Measurements from ENCODE around the gene SLIT3.

The SLIT3 gene

GRCh38 chr5:168903061-168903460 lies 397.9 kb downstream of the SLIT3 start:
- TF ChIP-seq, protein P1, sequence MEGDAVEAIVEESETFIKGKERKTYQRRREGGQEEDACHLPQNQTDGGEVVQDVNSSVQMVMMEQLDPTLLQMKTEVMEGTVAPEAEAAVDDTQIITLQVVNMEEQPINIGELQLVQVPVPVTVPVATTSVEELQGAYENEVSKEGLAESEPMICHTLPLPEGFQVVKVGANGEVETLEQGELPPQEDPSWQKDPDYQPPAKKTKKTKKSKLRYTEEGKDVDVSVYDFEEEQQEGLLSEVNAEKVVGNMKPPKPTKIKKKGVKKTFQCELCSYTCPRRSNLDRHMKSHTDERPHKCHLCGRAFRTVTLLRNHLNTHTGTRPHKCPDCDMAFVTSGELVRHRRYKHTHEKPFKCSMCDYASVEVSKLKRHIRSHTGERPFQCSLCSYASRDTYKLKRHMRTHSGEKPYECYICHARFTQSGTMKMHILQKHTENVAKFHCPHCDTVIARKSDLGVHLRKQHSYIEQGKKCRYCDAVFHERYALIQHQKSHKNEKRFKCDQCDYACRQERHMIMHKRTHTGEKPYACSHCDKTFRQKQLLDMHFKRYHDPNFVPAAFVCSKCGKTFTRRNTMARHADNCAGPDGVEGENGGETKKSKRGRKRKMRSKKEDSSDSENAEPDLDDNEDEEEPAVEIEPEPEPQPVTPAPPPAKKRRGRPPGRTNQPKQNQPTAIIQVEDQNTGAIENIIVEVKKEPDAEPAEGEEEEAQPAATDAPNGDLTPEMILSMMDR (IDR thresholded peaks at IDR 0.05; ENCODE audit: low read depth, low read length, poor library complexity, severe bottlenecking), result no peak
- TF ChIP-seq EZH2phosphoT487 (IDR thresholded peaks at IDR 0.05; ENCODE audit: borderline replicate concordance, low read length), result no peak
- Histone ChIP-seq H3F3A (ENCODE audit: control insufficient read depth, insufficient read depth) (no peaks in the 10 kb centered on the region), H4K20me1 (ENCODE audit: control insufficient read depth, insufficient read depth, low read depth, low read length) (no peaks in the 10 kb centered on the region), H3K27me3 (ENCODE audit: control insufficient read depth, low read length) (peaks cover 4% of the 10 kb centered on the region; the same call in 1 of the 2 replicates), H3K27ac (ENCODE audit: low read depth, low read length) (no peak overlapping the region), H3K79me2 (ENCODE audit: control insufficient read depth, low read length) (no peaks in the 10 kb centered on the region), H3K4me1 (ENCODE audit: control insufficient read depth, low read length) (no peaks in the 10 kb centered on the region), H3K4me2 (ENCODE audit: low read length) (no peak overlapping the region), H3K9me3 (ENCODE audit: control insufficient read depth, insufficient read depth, low read length) (no peaks in the 10 kb centered on the region), H3K9me2 (replicated peaks; ENCODE audit: control insufficient read depth, low read length) (no peaks in the 10 kb centered on the region), H3K36me3 (ENCODE audit: control insufficient read depth, low read length) (no peaks in the 10 kb centered on the region), H3K4me3 (ENCODE audit: low read length) (no peak overlapping the region)

- H3K79me2 ChIP-seq (ENCODE audit: control insufficient read depth, low read length), result no peaks in the 10 kb centered on the region
- H4K20me1 ChIP-seq (ENCODE audit: control insufficient read depth, insufficient read depth, low read depth, low read length), result no peaks in the 10 kb centered on the region
- no peak overlapping the region for H3K27ac ChIP-seq (ENCODE audit: low read depth, low read length)
- TF ChIP-seq, protein P1 (IDR thresholded peaks at IDR 0.05; ENCODE audit: low read depth, low read length, poor library complexity, severe bottlenecking), result no peak
- TF ChIP-seq EZH2phosphoT487 (IDR thresholded peaks at IDR 0.05; ENCODE audit: borderline replicate concordance, low read length), result no peak
- H3K4me3 ChIP-seq (ENCODE audit: low read length), result no peak overlapping the region
- no peaks in the 10 kb centered on the region for H3F3A ChIP-seq (ENCODE audit: control insufficient read depth, insufficient read depth)
- no peaks in the 10 kb centered on the region for H3K4me1 ChIP-seq (ENCODE audit: control insufficient read depth, low read length)
- H3K9me3 ChIP-seq (ENCODE audit: control insufficient read depth, insufficient read depth, low read length), result no peaks in the 10 kb centered on the region
- no peak overlapping the region for H3K4me2 ChIP-seq (ENCODE audit: low read length)
- H3K27me3 ChIP-seq (ENCODE audit: control insufficient read depth, low read length), result peaks cover 7% of the 10 kb centered on the region; the same call in 1 of the 2 replicates
- H3K36me3 ChIP-seq (ENCODE audit: control insufficient read depth, low read length), result no peaks in the 10 kb centered on the region
- H3K9me2 ChIP-seq (replicated peaks; ENCODE audit: control insufficient read depth, low read length), result no peaks in the 10 kb centered on the region
Measured at GRCh38 chr5:168899673-168900072, 401.3 kb downstream of the SLIT3 start.

GRCh38 chr5:168899264-168899663 lies 401.7 kb downstream of the SLIT3 start:
- peaks cover 11% of the 10 kb centered on the region for H3K27me3 ChIP-seq (ENCODE audit: control insufficient read depth, low read length)
- TF ChIP-seq, protein P1 (IDR thresholded peaks at IDR 0.05; ENCODE audit: low read depth, low read length, poor library complexity, severe bottlenecking), result no peak
- TF ChIP-seq EZH2phosphoT487 (IDR thresholded peaks at IDR 0.05; ENCODE audit: borderline replicate concordance, low read length), result no peak
- H3K36me3 ChIP-seq (ENCODE audit: control insufficient read depth, low read length), result no peaks in the 10 kb centered on the region

More at GRCh38 chr5:168899264-168899663, 401.7 kb downstream of the SLIT3 start:
- H4K20me1 ChIP-seq (ENCODE audit: control insufficient read depth, insufficient read depth, low read depth, low read length), result no peaks in the 10 kb centered on the region
- H3K9me3 ChIP-seq (ENCODE audit: control insufficient read depth, insufficient read depth, low read length), result no peaks in the 10 kb centered on the region
- no peaks in the 10 kb centered on the region for H3K9me2 ChIP-seq (replicated peaks; ENCODE audit: control insufficient read depth, low read length)
- no peaks in the 10 kb centered on the region for H3K4me1 ChIP-seq (ENCODE audit: control insufficient read depth, low read length)
- H3K27ac ChIP-seq (ENCODE audit: low read depth, low read length), result no peak overlapping the region
- no peak overlapping the region for H3K4me2 ChIP-seq (ENCODE audit: low read length)
- no peaks in the 10 kb centered on the region for H3K79me2 ChIP-seq (ENCODE audit: control insufficient read depth, low read length)
- H3K4me3 ChIP-seq (ENCODE audit: low read length), result no peak overlapping the region
- H3F3A ChIP-seq (ENCODE audit: control insufficient read depth, insufficient read depth), result no peaks in the 10 kb centered on the region

Measured in DOHH2 (cell line).